ENCODE data around the gene MVB12B. TPM values are rescaled to one million over a fixed set of nuclear protein-coding genes. Genes with fewer than 3 reads are reported as not detected.

MVB12B gene
- polyA plus RNA-seq, 6 donors from 2014 or later, result 1.2 to 2.6 (median 2.5) TPM; not detected in 1

- Mint-ChIP-seq H3K9me3 (no peaks in the 10 kb centered on the region), H3K4me3 (no peak overlapping the region), H3K27ac (no peak overlapping the region), H3K4me1 (no peaks in the 10 kb centered on the region), H3K27me3 (peaks cover 27 to 53% (median 39%) of the 10 kb centered on the region in 3 donors), H3K36me3 (no peaks in the 10 kb centered on the region)
- ATAC-seq (ENCODE audit: low read depth in 2 of 2) (no peak), DNase-seq (no peak)
Measured at GRCh38 chr9:126295936-126296600, 30.6 kb upstream of the MVB12B start.

GRCh38 chr9:126296687-126297086, 29.9 kb upstream of the MVB12B start:
- H3K27ac Mint-ChIP-seq, result peak overlapping the region in 1 of 6 donors; percentile 37
- no peaks in the 10 kb centered on the region for H3K4me1 Mint-ChIP-seq
- no peaks in the 10 kb centered on the region for H3K36me3 Mint-ChIP-seq
- DNase-seq, result no peak
- H3K4me3 Mint-ChIP-seq, result no peak overlapping the region
- peaks cover 23 to 53% (median 39%) of the 10 kb centered on the region in 3 donors for H3K27me3 Mint-ChIP-seq
- H3K9me3 Mint-ChIP-seq, result no peaks in the 10 kb centered on the region
- ATAC-seq (ENCODE audit: low read depth in 2 of 2), result no peak

- no peak for ATAC-seq (ENCODE audit: low read depth in 2 of 2)
- Mint-ChIP-seq H3K27me3 (peaks cover 16 to 44% (median 34%) of the 10 kb centered on the region in 3 donors), H3K9me3 (no peaks in the 10 kb centered on the region), H3K4me3 (no peak overlapping the region), H3K4me1 (peaks cover 0 to 5% (median 0%) of the 10 kb centered on the region in 3 donors), H3K36me3 (no peaks in the 10 kb centered on the region), H3K27ac (no peak overlapping the region)
- DNase-seq, result no peak
Measured at GRCh38 chr9:126297661-126298060, 29.0 kb upstream of the MVB12B start.

GRCh38 chr9:126298063-126298801, 28.4 kb upstream of the MVB12B start:
- no peaks in the 10 kb centered on the region for H3K9me3 Mint-ChIP-seq
- peaks cover 16 to 41% (median 34%) of the 10 kb centered on the region in 3 donors for H3K27me3 Mint-ChIP-seq
- no peaks in the 10 kb centered on the region for H3K36me3 Mint-ChIP-seq
- ATAC-seq (ENCODE audit: low read depth in 2 of 2) (no peak), DNase-seq (no peak)
- H3K4me1 Mint-ChIP-seq, result peaks cover 0 to 5% (median 0%) of the 10 kb centered on the region in 3 donors
- H3K27ac Mint-ChIP-seq, result peak overlapping the region in 1 of 6 donors; percentile 22
- no peak overlapping the region for H3K4me3 Mint-ChIP-seq

GRCh38 chr9:126299706-126300276, 26.8 kb upstream of the MVB12B start:
- no peak for ATAC-seq (ENCODE audit: low read depth in 2 of 2)
- no peak overlapping the region for H3K27ac Mint-ChIP-seq
- no peaks in the 10 kb centered on the region for H3K36me3 Mint-ChIP-seq
- H3K9me3 Mint-ChIP-seq, result no peaks in the 10 kb centered on the region
- H3K4me1 Mint-ChIP-seq, result peaks cover 0 to 5% (median 0%) of the 10 kb centered on the region in 3 donors
- peaks cover 16 to 30% (median 26%) of the 10 kb centered on the region in 3 donors for H3K27me3 Mint-ChIP-seq
- no peak for DNase-seq
- no peak overlapping the region for H3K4me3 Mint-ChIP-seq

GRCh38 chr9:126301196-126301595, 25.4 kb upstream of the MVB12B start:
- H3K36me3 Mint-ChIP-seq, result no peaks in the 10 kb centered on the region
- peaks cover 0 to 5% (median 0%) of the 10 kb centered on the region in 3 donors for H3K4me1 Mint-ChIP-seq
- no peak for DNase-seq

GRCh38 chr9:126301985-126302603, 24.5 kb upstream of the MVB12B start:
- peak; percentile 43 for DNase-seq
- Mint-ChIP-seq H3K27ac (peak overlapping the region in 1 of 6 donors; percentile 50), H3K27me3 (peaks cover 6 to 9% (median 8%) of the 10 kb centered on the region in 3 donors)

More at GRCh38 chr9:126301196-126301595, 25.4 kb upstream of the MVB12B start:
- ATAC-seq (ENCODE audit: low read depth in 2 of 2), result no peak
- Mint-ChIP-seq H3K9me3 (no peaks in the 10 kb centered on the region), H3K27me3 (peaks cover 12 to 18% (median 14%) of the 10 kb centered on the region in 3 donors), H3K27ac (no peak overlapping the region), H3K4me3 (no peak overlapping the region)

GRCh38 chr9:126302730-126303129, 23.9 kb upstream of the MVB12B start:
- H3K36me3 Mint-ChIP-seq, result no peaks in the 10 kb centered on the region
- H3K9me3 Mint-ChIP-seq, result no peaks in the 10 kb centered on the region
- ATAC-seq (ENCODE audit: low read depth in 2 of 2) (no peak), DNase-seq (no peak)
- H3K27me3 Mint-ChIP-seq, result peaks cover 6 to 8% (median 8%) of the 10 kb centered on the region in 3 donors
- H3K4me1 Mint-ChIP-seq, result peaks cover 0 to 5% (median 0%) of the 10 kb centered on the region in 3 donors
- H3K4me3 Mint-ChIP-seq, result no peak overlapping the region
- no peak overlapping the region for H3K27ac Mint-ChIP-seq

More at GRCh38 chr9:126301985-126302603, 24.5 kb upstream of the MVB12B start:
- Mint-ChIP-seq H3K4me1 (peaks cover 0 to 5% (median 0%) of the 10 kb centered on the region in 3 donors), H3K9me3 (no peaks in the 10 kb centered on the region), H3K36me3 (no peaks in the 10 kb centered on the region), H3K4me3 (no peak overlapping the region)
- ATAC-seq (ENCODE audit: low read depth in 2 of 2), result peak; percentile 69 to 75

- Mint-ChIP-seq H3K4me1 (peaks cover 0 to 5% (median 0%) of the 10 kb centered on the region in 3 donors), H3K27me3 (peaks cover 4 to 6% (median 5%) of the 10 kb centered on the region in 3 donors), H3K9me3 (no peaks in the 10 kb centered on the region), H3K27ac (no peak overlapping the region), H3K36me3 (no peaks in the 10 kb centered on the region), H3K4me3 (no peak overlapping the region)
- DNase-seq (no peak), ATAC-seq (ENCODE audit: low read depth in 2 of 2) (no peak)
Measured at GRCh38 chr9:126303488-126303887, 23.1 kb upstream of the MVB12B start.

GRCh38 chr9:126304207-126304970, 22.2 kb upstream of the MVB12B start:
- H3K4me1 Mint-ChIP-seq, result peaks cover 3 to 8% (median 4%) of the 10 kb centered on the region in 3 donors
- no peaks in the 10 kb centered on the region for H3K9me3 Mint-ChIP-seq
- DNase-seq (no peak), ATAC-seq (ENCODE audit: low read depth in 2 of 2) (no peak)
- H3K27ac Mint-ChIP-seq, result no peak overlapping the region
- H3K4me3 Mint-ChIP-seq, result no peak overlapping the region
- no peaks in the 10 kb centered on the region for H3K36me3 Mint-ChIP-seq
- H3K27me3 Mint-ChIP-seq, result no peaks in the 10 kb centered on the region

- no peaks in the 10 kb centered on the region for H3K36me3 Mint-ChIP-seq
- no peaks in the 10 kb centered on the region for H3K9me3 Mint-ChIP-seq
- H3K27ac Mint-ChIP-seq, result no peak overlapping the region
- DNase-seq, result no peak
- H3K4me1 Mint-ChIP-seq, result peaks cover 8 to 14% (median 9%) of the 10 kb centered on the region in 3 donors
- ATAC-seq (ENCODE audit: low read depth in 2 of 2), result no peak
- no peaks in the 10 kb centered on the region for H3K27me3 Mint-ChIP-seq
- no peak overlapping the region for H3K4me3 Mint-ChIP-seq
Measured at GRCh38 chr9:126304971-126305320, 21.7 kb upstream of the MVB12B start.

- no peaks in the 10 kb centered on the region for H3K27me3 Mint-ChIP-seq
- no peak overlapping the region for H3K27ac Mint-ChIP-seq
- ATAC-seq (ENCODE audit: low read depth in 2 of 2), result no peak
- H3K9me3 Mint-ChIP-seq, result no peaks in the 10 kb centered on the region
- no peak overlapping the region for H3K4me3 Mint-ChIP-seq
- no peaks in the 10 kb centered on the region for H3K36me3 Mint-ChIP-seq
- peaks cover 9 to 20% (median 17%) of the 10 kb centered on the region in 3 donors for H3K4me1 Mint-ChIP-seq
- DNase-seq, result no peak
Measured at GRCh38 chr9:126306071-126306647, 20.5 kb upstream of the MVB12B start.

All from naive B cell (primary cell).